ENCODE data around the gene NHEJ1.

The NHEJ1 gene

GRCh38 chr2:219062081-219062480, 98.5 kb downstream of the NHEJ1 start:
- FAIRE-seq: no peak
- no peak for DNase-seq (ENCODE audit: extremely low spot score, insufficient read length, low read depth)

- FAIRE-seq (no peak), DNase-seq (ENCODE audit: extremely low spot score, insufficient read length, low read depth) (no peak)
Observed at GRCh38 chr2:219060821-219061791, 99.5 kb downstream of the NHEJ1 start, which contains the start of gene IHH. Gene IHH, minus strand, starts transcription at chr2:219060921. Its CDS starts 454 bp downstream, at chr2:219060467.

- DNase-seq (ENCODE audit: extremely low spot score, insufficient read length, low read depth) (no peak), FAIRE-seq (no peak)
Observed at GRCh38 chr2:219059725-219060682, 100.6 kb downstream of the NHEJ1 start.

- FAIRE-seq (no peak), DNase-seq (ENCODE audit: extremely low spot score, insufficient read length, low read depth) (no peak)
Observed at GRCh38 chr2:219059375-219059724, 101.3 kb downstream of the NHEJ1 start.

- DNase-seq (ENCODE audit: extremely low spot score, insufficient read length, low read depth) (no peak), FAIRE-seq (no peak)
Observed at GRCh38 chr2:219058541-219059374, 101.9 kb downstream of the NHEJ1 start.

GRCh38 chr2:219057709-219058540, 102.7 kb downstream of the NHEJ1 start:
- DNase-seq (ENCODE audit: extremely low spot score, insufficient read length, low read depth) (peak; percentile 78), FAIRE-seq (peak; percentile 85)

- FAIRE-seq: no peak
- no peak for DNase-seq (ENCODE audit: extremely low spot score, insufficient read length, low read depth)
Observed at GRCh38 chr2:219056896-219057708, 103.5 kb downstream of the NHEJ1 start.

- FAIRE-seq (no peak), DNase-seq (ENCODE audit: extremely low spot score, insufficient read length, low read depth) (no peak)
Observed at GRCh38 chr2:219056176-219056895, 104.3 kb downstream of the NHEJ1 start.

- DNase-seq (ENCODE audit: extremely low spot score, insufficient read length, low read depth): no peak
- FAIRE-seq: no peak
Observed at GRCh38 chr2:219054956-219055903, 105.4 kb downstream of the NHEJ1 start.

GRCh38 chr2:219049282-219049681, 111.3 kb downstream of the NHEJ1 start:
- FAIRE-seq: no peak
- DNase-seq (ENCODE audit: extremely low spot score, insufficient read length, low read depth): no peak

GRCh38 chr2:219045937-219046550, 114.6 kb downstream of the NHEJ1 start:
- DNase-seq (ENCODE audit: extremely low spot score, insufficient read length, low read depth) (no peak), FAIRE-seq (no peak)

- DNase-seq (ENCODE audit: extremely low spot score, insufficient read length, low read depth) (no peak), FAIRE-seq (no peak)
Observed at GRCh38 chr2:219042750-219043149, 117.9 kb downstream of the NHEJ1 start.

GRCh38 chr2:219042157-219042556, 118.5 kb downstream of the NHEJ1 start:
- FAIRE-seq (no peak), DNase-seq (ENCODE audit: extremely low spot score, insufficient read length, low read depth) (no peak)

GRCh38 chr2:219041252-219041651, 119.4 kb downstream of the NHEJ1 start, which contains the start of gene CFAP65:
Gene CFAP65, minus strand, starts transcription at chr2:219041516. Its CDS starts 2,468 bp downstream, at chr2:219039048.
- FAIRE-seq: no peak

GRCh38 chr2:219038600-219038999, 122.0 kb downstream of the NHEJ1 start:
- no peak for DNase-seq (ENCODE audit: extremely low spot score, insufficient read length, low read depth)
- FAIRE-seq: no peak

More at GRCh38 chr2:219041252-219041651, 119.4 kb downstream of the NHEJ1 start, which contains the start of gene CFAP65:
- DNase-seq (ENCODE audit: extremely low spot score, insufficient read length, low read depth): no peak
